NT2/D1 (cell line): ENCODE results near the gene INHBE.

ENCODE experiments used
- SUZ12 ChIP-seq: IDR thresholded peaks from 2 replicates; pipeline ENCODE4 v1.6.1; 2011; ENCODE audit not compliant: insufficient read length, insufficient read depth; ENCODE audit errors: extremely low read depth
- YY1 ChIP-seq: IDR thresholded peaks from 2 replicates; pipeline ENCODE4 v1.6.1; 2011; ENCODE audit not compliant: insufficient read length, insufficient read depth
- ZNF274 ChIP-seq: IDR thresholded peaks from 2 replicates; pipeline ENCODE4 v1.6.1; 2011; ENCODE audit warnings: mild to moderate bottlenecking, low read depth, low read length

DNA sequence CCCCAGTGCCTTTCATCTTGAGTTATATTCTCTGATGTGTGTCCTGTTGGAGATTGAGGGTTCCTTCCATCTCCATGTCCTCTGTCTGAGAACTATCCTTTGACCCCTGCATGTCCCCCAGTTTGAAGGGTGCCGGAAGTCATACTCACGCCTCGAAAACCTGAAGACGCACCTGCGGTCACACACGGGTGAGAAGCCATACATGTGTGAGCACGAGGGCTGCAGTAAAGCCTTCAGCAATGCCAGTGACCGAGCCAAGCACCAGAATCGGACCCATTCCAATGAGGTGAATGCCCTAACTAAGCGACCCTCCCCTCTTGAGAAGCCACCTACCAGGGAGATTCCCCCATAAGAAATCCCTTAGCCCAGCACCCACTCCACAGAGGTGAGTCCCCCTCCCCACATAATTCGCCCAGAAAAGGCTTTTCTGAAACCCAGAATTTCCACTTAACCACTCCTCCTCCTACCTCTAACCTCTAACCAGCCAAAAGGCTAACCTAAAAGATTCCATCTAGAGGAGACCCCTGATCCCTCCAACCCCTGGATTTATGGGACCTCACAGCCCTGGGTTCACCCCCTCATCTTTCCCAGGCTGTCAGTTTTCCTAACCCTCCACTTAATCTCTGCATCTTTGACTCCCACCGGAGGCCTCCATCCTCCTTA is 12.2 kb downstream of the INHBE start:
- TF ChIP-seq YY1 (no peak), ZNF274 (no peak), SUZ12 (no peak)
